Mesendoderm (in vitro differentiated cells): ENCODE data around the gene ADCY3.

ENCODE experiments used
- DNase-seq: peaks from one replicate; pipeline ENCODE4 v3.0.0; 2013
- H2AK5ac ChIP-seq: 2 replicates; pipeline ENCODE4 v1.6.1; 2013; ENCODE audit warnings: low read length, inconsistent platforms
- H2BK120ac ChIP-seq: 2 replicates; pipeline ENCODE4 v1.6.1; 2013; ENCODE audit warnings: low read depth, mild to moderate bottlenecking, low read length, moderate library complexity, mixed read lengths
- H2BK15ac ChIP-seq: replicated peaks from 2 replicates; pipeline ENCODE4 v1.6.1; 2013; ENCODE audit warnings: low read depth, mild to moderate bottlenecking, moderate library complexity
- H2BK5ac ChIP-seq: 2 replicates; pipeline ENCODE4 v1.6.1; 2013; ENCODE audit warnings: low read length, inconsistent platforms
- H3K18ac ChIP-seq: 2 replicates; pipeline ENCODE4 v1.6.1; 2013; ENCODE audit warnings: mild to moderate bottlenecking, low read length, mixed read lengths
- H3K23ac ChIP-seq: one replicate; pipeline ENCODE4 v1.6.1; 2013; ENCODE audit warnings: low read length
- H3K27ac ChIP-seq: 2 replicates; pipeline ENCODE4 v1.5.1; 2013; ENCODE audit warnings: low read depth, mild to moderate bottlenecking, inconsistent platforms, low read length, moderate library complexity
- H3K27me3 ChIP-seq: 2 replicates; pipeline ENCODE4 v1.6.1; 2013; ENCODE audit warnings: low read length, control low read depth, mild to moderate bottlenecking, inconsistent platforms; ENCODE audit not compliant: insufficient read depth, poor library complexity
- H3K36me3 ChIP-seq: 2 replicates; pipeline ENCODE4 v1.6.1; 2013; ENCODE audit warnings: low read length, inconsistent platforms; ENCODE audit not compliant: control insufficient read depth, insufficient read depth
- H3K4ac ChIP-seq: one replicate; pipeline ENCODE4 v1.6.1; 2013; ENCODE audit warnings: low read depth, mild to moderate bottlenecking, low read length, moderate library complexity
- H3K4me1 ChIP-seq: 2 replicates; pipeline ENCODE4 v1.6.1; 2013; ENCODE audit warnings: low read depth, low read length, inconsistent platforms; ENCODE audit not compliant: control insufficient read depth
- H3K4me2 ChIP-seq: 2 replicates; pipeline ENCODE4 v1.6.1; 2013; ENCODE audit warnings: low read length
- H3K4me3 ChIP-seq: 2 replicates; pipeline ENCODE4 v1.5.1; 2013; ENCODE audit warnings: mild to moderate bottlenecking, low read length
- H3K56ac ChIP-seq: one replicate; pipeline ENCODE4 v1.6.1; 2013; ENCODE audit warnings: low read length
- H3K79me1 ChIP-seq: 2 replicates; pipeline ENCODE4 v1.6.1; 2013; ENCODE audit warnings: low read length, inconsistent platforms
- H3K79me2 ChIP-seq: 2 replicates; pipeline ENCODE4 v1.6.1; 2013; ENCODE audit warnings: mild to moderate bottlenecking, low read length; ENCODE audit not compliant: control insufficient read depth, insufficient read depth
- H3K9ac ChIP-seq: 2 replicates; pipeline ENCODE4 v1.6.1; 2013; ENCODE audit warnings: low read length, inconsistent platforms
- H4K5ac ChIP-seq: one replicate; pipeline ENCODE4 v1.6.1; 2013; ENCODE audit warnings: low read length
- H4K8ac ChIP-seq: one replicate; pipeline ENCODE4 v1.6.1; 2013; ENCODE audit warnings: low read depth, mild to moderate bottlenecking, control low read depth, low read length, moderate library complexity
- WGBS: extraction: QIAGEN DNeasy Blood & Tissue Kit; methylation state at CpG from one replicate; pipeline ENCODE4 v1.1.7; 2013; ENCODE audit warnings: low lambda C conversion rate, missing lambda C conversion rate; ENCODE audit not compliant: insufficient coverage; ENCODE audit errors: extremely low coverage; 5-methylcytosine and 5-hydroxymethylcytosine counted together

Gene ADCY3

DNA sequence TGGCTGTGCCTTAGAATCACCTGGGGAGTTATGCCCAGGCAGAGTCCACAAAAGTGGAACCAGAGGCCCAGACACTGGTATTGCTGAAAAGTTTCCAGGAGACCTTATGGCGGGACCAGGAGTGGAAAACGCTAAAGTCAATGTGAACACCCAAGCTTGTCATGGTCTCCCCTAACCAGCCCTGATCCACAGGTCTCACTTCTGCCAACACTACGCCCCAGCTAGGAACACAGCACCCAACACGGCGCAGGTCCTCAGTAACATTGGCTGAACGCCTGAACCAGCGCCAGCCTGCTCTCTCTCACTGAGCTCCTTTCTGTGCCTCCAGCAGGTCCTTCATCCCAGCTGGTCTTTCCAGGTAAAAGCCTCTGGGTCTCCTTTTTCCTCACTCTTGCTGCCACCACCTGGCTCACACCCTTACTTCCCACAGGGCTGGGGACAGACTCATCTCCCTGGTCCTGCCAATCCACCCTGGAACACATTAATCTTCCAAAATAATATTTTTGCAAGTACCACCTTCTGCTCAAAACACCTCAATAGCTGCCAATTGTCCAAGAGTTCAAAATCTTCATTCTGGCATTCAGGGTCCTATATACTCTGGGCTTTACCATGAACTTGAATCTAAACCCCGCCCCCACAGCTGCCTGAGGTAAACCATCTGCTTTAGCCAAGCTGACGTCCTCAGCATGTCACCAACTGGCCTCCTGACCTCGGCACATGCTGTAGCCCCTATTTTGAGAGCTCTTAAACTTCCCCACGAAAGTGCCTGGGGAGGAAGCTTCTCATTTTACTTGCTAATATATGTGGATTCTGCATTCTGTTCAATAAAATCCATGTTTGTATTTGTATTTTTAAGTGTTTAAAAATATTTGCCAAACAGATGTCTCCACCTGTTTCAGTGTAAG is 34.6 kb downstream of the ADCY3 start:
- Histone ChIP-seq H3K23ac (no peak overlapping the region), H3K4me1 (no peaks in the 10 kb centered on the region), H3K79me2 (no peaks in the 10 kb centered on the region), H2BK120ac (no peak overlapping the region), H4K8ac (no peak overlapping the region), H3K18ac (no peak overlapping the region), H4K5ac (no peak overlapping the region), H3K4me2 (no peak overlapping the region), H3K56ac (no peak overlapping the region), H3K79me1 (peaks cover 3% of the 10 kb centered on the region), H3K4me3 (no peak overlapping the region), H2AK5ac (no peak overlapping the region), H3K4ac (no peak overlapping the region), H2BK5ac (no peak overlapping the region), H3K27me3 (no peaks in the 10 kb centered on the region), H3K27ac (no peak overlapping the region), H3K36me3 (no peaks in the 10 kb centered on the region), H3K9ac (no peak overlapping the region), H2BK15ac (no peak overlapping the region)
- DNase-seq: no peak
- WGBS: no CpG with 5 or more reads among the region's 11 CpGs

DNA sequence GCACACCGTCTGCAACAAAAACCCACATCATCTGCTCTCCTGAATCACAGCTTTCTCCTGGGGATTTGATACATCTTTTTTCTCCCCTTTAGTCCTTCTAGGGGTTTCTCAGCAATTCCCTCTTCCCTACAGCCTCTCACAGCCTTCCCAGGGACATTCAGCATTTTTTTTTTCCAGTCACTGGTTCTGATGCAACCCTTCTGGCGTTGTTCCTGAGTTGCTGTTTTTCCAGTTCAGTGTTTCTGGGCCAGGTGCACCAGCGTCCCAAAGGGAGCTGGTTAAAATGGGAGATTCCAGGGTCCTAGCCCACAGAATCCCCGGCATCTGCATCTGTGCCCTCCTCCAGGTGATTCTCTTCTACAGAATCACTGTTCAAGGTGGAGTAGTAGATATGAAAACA is 36.1 kb downstream of the ADCY3 start:
- H3K18ac ChIP-seq: no peak overlapping the region
- H3K79me2 ChIP-seq: no peaks in the 10 kb centered on the region
- H3K56ac ChIP-seq: no peak overlapping the region
- H3K4me1 ChIP-seq: no peaks in the 10 kb centered on the region
- no peak for DNase-seq
- H2BK5ac ChIP-seq: no peak overlapping the region
- H2BK15ac ChIP-seq: no peak overlapping the region
- H3K36me3 ChIP-seq: no peaks in the 10 kb centered on the region
- no peak overlapping the region for H4K8ac ChIP-seq
- H4K5ac ChIP-seq: no peak overlapping the region
- no peak overlapping the region for H2AK5ac ChIP-seq
- no peaks in the 10 kb centered on the region for H3K27me3 ChIP-seq
- no peak overlapping the region for H3K27ac ChIP-seq
- H3K79me1 ChIP-seq: peaks cover 3% of the 10 kb centered on the region
- no peak overlapping the region for H2BK120ac ChIP-seq
- H3K9ac ChIP-seq: no peak overlapping the region
- H3K4me2 ChIP-seq: no peak overlapping the region
- H3K23ac ChIP-seq: no peak overlapping the region
- no peak overlapping the region for H3K4ac ChIP-seq
- no CpG with 5 or more reads among the region's 4 CpGs for WGBS
- H3K4me3 ChIP-seq: no peak overlapping the region

DNA sequence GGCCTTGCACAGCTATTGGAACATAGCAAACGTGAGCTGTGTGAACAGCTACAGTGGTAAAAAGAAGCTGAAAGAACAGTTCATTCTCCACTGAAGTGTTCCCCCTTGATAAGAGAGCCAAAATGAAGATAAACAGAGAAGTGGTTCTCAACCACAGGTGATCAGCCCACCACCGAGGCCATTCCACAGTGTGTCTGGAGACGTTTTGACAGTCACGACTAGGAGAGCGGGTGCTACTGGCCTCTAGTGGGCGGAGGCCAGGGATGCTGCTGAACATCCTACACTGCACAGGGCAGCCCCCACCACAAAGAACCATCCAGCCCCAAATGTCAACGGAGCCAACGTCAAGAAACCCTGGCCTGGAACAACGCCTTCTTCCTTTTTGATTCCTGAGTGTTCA is 38.4 kb downstream of the ADCY3 start:
- Histone ChIP-seq H3K79me2 (no peaks in the 10 kb centered on the region), H2AK5ac (no peak overlapping the region), H3K4me1 (no peaks in the 10 kb centered on the region), H3K4me3 (no peak overlapping the region), H3K27ac (no peak overlapping the region), H2BK5ac (no peak overlapping the region), H3K18ac (no peak overlapping the region), H3K4me2 (no peak overlapping the region), H4K8ac (no peak overlapping the region), H3K27me3 (no peaks in the 10 kb centered on the region), H3K79me1 (peaks cover 3% of the 10 kb centered on the region), H4K5ac (no peak overlapping the region), H3K4ac (no peak overlapping the region), H3K56ac (no peak overlapping the region), H3K9ac (no peak overlapping the region), H3K23ac (no peak overlapping the region), H2BK15ac (no peak overlapping the region), H3K36me3 (no peaks in the 10 kb centered on the region), H2BK120ac (no peak overlapping the region)
- peak; percentile 45 for DNase-seq
- no CpG with 5 or more reads among the region's 9 CpGs for WGBS

DNA sequence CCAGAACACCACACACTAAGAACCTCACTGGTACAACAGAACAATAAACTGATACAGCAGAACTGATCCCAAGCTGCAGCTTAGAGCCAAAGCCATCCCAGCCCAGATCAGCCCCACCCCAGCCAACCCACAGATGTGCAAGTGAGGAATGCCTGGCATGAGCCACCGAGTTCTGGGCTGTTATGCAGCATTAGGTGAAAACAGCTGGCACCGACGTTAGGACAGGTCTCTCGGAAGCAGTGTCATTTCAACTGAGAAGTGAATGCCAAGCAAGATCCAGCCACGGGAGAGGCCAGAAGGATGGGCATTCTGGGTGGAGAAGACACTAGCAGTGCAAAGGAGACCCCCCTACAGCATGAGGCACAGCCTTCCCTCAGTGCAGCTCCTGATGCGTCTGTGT is 38.9 kb downstream of the ADCY3 start:
- H3K4ac ChIP-seq: no peak overlapping the region
- H3K4me3 ChIP-seq: no peak overlapping the region
- no peak overlapping the region for H3K56ac ChIP-seq
- H2AK5ac ChIP-seq: no peak overlapping the region
- no peak overlapping the region for H3K4me2 ChIP-seq
- H2BK5ac ChIP-seq: no peak overlapping the region
- H3K23ac ChIP-seq: no peak overlapping the region
- peaks cover 3% of the 10 kb centered on the region for H3K79me1 ChIP-seq
- H3K27me3 ChIP-seq: no peaks in the 10 kb centered on the region
- no peak for DNase-seq
- no CpG with 5 or more reads among the region's 6 CpGs for WGBS
- no peak overlapping the region for H4K5ac ChIP-seq
- H3K79me2 ChIP-seq: no peaks in the 10 kb centered on the region
- H3K27ac ChIP-seq: no peak overlapping the region
- H2BK120ac ChIP-seq: no peak overlapping the region
- no peaks in the 10 kb centered on the region for H3K36me3 ChIP-seq
- H3K18ac ChIP-seq: no peak overlapping the region
- H3K9ac ChIP-seq: no peak overlapping the region
- H4K8ac ChIP-seq: no peak overlapping the region
- no peaks in the 10 kb centered on the region for H3K4me1 ChIP-seq
- H2BK15ac ChIP-seq: no peak overlapping the region

DNA sequence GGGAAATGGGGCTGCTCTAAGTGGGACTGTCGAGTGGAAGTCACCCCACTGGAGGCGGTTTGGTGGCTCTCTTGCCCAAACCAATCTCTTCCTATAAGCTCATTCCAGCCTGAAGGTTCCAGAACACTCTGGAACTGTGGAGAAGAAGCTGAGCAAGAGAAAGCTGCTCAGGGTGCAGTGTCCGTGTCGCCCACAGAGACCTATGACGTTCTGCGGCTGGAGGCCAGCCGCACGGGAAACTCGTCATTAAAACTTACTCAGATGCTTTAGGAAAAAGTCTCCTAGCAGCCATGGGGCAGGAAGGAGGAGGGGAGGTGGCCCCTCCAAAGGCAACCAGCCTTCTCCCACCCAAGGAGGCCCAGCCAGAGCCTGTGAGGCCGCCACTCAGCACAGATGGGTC is 41.7 kb downstream of the ADCY3 start:
- H2BK120ac ChIP-seq: no peak overlapping the region
- no peaks in the 10 kb centered on the region for H3K27me3 ChIP-seq
- H3K79me1 ChIP-seq: no peaks in the 10 kb centered on the region
- H3K56ac ChIP-seq: no peak overlapping the region
- no peak overlapping the region for H3K27ac ChIP-seq
- H3K23ac ChIP-seq: no peak overlapping the region
- no peak overlapping the region for H3K4ac ChIP-seq
- no peak overlapping the region for H3K9ac ChIP-seq
- H3K4me3 ChIP-seq: no peak overlapping the region
- DNase-seq: no peak
- H2AK5ac ChIP-seq: no peak overlapping the region
- no peak overlapping the region for H4K8ac ChIP-seq
- no peak overlapping the region for H3K4me2 ChIP-seq
- no peak overlapping the region for H3K18ac ChIP-seq
- H2BK5ac ChIP-seq: no peak overlapping the region
- no peaks in the 10 kb centered on the region for H3K4me1 ChIP-seq
- H3K36me3 ChIP-seq: no peaks in the 10 kb centered on the region
- no peaks in the 10 kb centered on the region for H3K79me2 ChIP-seq
- no peak overlapping the region for H4K5ac ChIP-seq
- no CpG with 5 or more reads among the region's 10 CpGs for WGBS
- H2BK15ac ChIP-seq: no peak overlapping the region

DNA sequence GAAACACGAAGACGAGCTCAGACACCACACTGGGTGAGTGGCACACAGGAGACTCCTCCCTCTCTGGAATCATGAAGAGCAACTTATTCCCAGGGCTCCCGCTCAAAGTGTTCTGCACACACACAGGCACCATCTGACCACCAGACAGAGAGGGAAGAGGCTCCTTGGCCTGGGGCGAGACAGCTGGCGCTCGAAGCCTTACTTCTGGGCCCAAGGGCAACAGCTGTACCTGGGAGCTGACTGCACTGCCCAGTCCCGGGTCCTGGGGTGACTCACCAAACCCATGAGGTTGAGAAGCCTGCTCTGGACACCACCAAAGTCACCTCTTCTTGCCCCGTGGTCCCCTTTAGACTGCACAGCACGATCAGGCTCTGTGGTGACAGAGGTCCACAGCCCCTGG is 42.4 kb downstream of the ADCY3 start:
- Histone ChIP-seq H3K4ac (no peak overlapping the region), H2BK120ac (no peak overlapping the region), H3K79me1 (no peaks in the 10 kb centered on the region), H4K8ac (no peak overlapping the region), H3K56ac (no peak overlapping the region), H3K18ac (no peak overlapping the region), H3K4me2 (no peak overlapping the region), H3K4me1 (no peaks in the 10 kb centered on the region), H2BK5ac (no peak overlapping the region), H3K9ac (no peak overlapping the region), H3K79me2 (no peaks in the 10 kb centered on the region), H3K27ac (no peak overlapping the region), H3K27me3 (no peaks in the 10 kb centered on the region), H3K36me3 (no peaks in the 10 kb centered on the region), H3K4me3 (no peak overlapping the region), H2AK5ac (no peak overlapping the region), H4K5ac (no peak overlapping the region), H2BK15ac (no peak overlapping the region), H3K23ac (no peak overlapping the region)
- no peak for DNase-seq
- WGBS: no CpG with 5 or more reads among the region's 9 CpGs
